Stimulated activated naive CD4-positive, alpha-beta T cell (primary cell): Measurements from ENCODE around the gene CFAP54.
"Not testable (repeated sequence)": the region's sequence is repeated elsewhere in the genome, so short reads cannot be mapped to it uniquely, and the experiment has no call there.

ENCODE experiments used
- DNase-seq, 6 experiments: peaks; one replicate each; lab custom pipeline; 2025; lab: John Stamatoyannopoulos, UW

CFAP54 gene

GRCh38 chr12:96623155-96623554 is 133.8 kb downstream of the CFAP54 start:
- DNase-seq: no peak

GRCh38 chr12:96623656-96624217 is 134.4 kb downstream of the CFAP54 start:
- DNase-seq: no peak

- DNase-seq: no peak
Observed at GRCh38 chr12:96635844-96636243, 146.5 kb downstream of the CFAP54 start.

GRCh38 chr12:96636895-96637294 is 147.5 kb downstream of the CFAP54 start:
- DNase-seq: no peak

GRCh38 chr12:96648923-96649322 is 159.5 kb downstream of the CFAP54 start:
- no peak for DNase-seq

GRCh38 chr12:96652870-96653269 is 163.5 kb downstream of the CFAP54 start:
- no peak for DNase-seq

- no peak for DNase-seq
Observed at GRCh38 chr12:96658075-96658474, 168.7 kb downstream of the CFAP54 start.

- no peak for DNase-seq
Observed at GRCh38 chr12:96669786-96670185, 180.4 kb downstream of the CFAP54 start.

GRCh38 chr12:96670334-96670899 is 181.0 kb downstream of the CFAP54 start:
- no peak for DNase-seq

GRCh38 chr12:96675519-96675918 is 186.1 kb downstream of the CFAP54 start:
- DNase-seq: not testable (repeated sequence)

- DNase-seq: no peak
Observed at GRCh38 chr12:96677363-96677762, 188.0 kb downstream of the CFAP54 start.

GRCh38 chr12:96687719-96688118 is 198.3 kb downstream of the CFAP54 start:
- DNase-seq: no peak

GRCh38 chr12:96698521-96698920 is 209.1 kb downstream of the CFAP54 start:
- no peak for DNase-seq

- no peak for DNase-seq
Observed at GRCh38 chr12:96698965-96699364, 209.6 kb downstream of the CFAP54 start.

GRCh38 chr12:96701856-96702255 is 212.5 kb downstream of the CFAP54 start:
- no peak for DNase-seq

GRCh38 chr12:96710127-96710745 is 220.9 kb downstream of the CFAP54 start:
- no peak for DNase-seq

- no peak for DNase-seq
Observed at GRCh38 chr12:96711364-96711763, 222.0 kb downstream of the CFAP54 start.

GRCh38 chr12:96714199-96714598 is 224.8 kb downstream of the CFAP54 start:
- DNase-seq: no peak

- DNase-seq: peak in 2 of 6 experiments; percentile 20 to 42
Observed at GRCh38 chr12:96719660-96720362, 230.4 kb downstream of the CFAP54 start.

GRCh38 chr12:96720363-96720705 is 231.0 kb downstream of the CFAP54 start:
- peak in 1 of 6 experiments; percentile 42 for DNase-seq

GRCh38 chr12:96729466-96729865 is 240.1 kb downstream of the CFAP54 start:
- not testable (repeated sequence) for DNase-seq

GRCh38 chr12:96729886-96730285 is 240.5 kb downstream of the CFAP54 start:
- no peak for DNase-seq

GRCh38 chr12:96743606-96744005 is 254.2 kb downstream of the CFAP54 start:
- no peak for DNase-seq
